GM19025 (cell line): ENCODE measurements around the gene WDR1.

Experiments
- ATAC-seq: cut with Tn5 transposase; IDR thresholded peaks from one replicate; pipeline ENCODE4 v1.9.1; 2021; ENCODE audit warnings: mild to moderate bottlenecking, low read depth, moderate library complexity; ENCODE audit not compliant: unreplicated experiment

WDR1 gene

DNA sequence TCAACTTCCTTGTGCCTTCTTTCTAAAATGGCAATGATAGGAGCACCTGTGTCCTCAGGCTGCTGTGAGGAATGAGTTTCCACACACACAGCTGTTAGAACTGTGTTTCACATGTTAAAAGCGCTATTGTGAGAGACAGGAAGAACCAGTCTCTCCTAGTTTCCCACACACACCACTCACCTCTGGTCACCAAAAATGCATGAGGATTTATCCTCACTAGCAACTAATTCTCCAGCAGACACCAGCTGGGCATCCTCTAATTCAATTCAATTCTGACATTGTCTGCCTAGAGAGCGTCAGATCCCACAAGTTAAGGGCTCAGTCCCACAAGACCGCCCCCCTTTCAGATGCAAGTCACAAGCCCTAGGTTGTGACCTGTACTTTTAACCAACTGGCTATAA is 66.3 kb downstream of the WDR1 start:
- no peak for ATAC-seq

DNA sequence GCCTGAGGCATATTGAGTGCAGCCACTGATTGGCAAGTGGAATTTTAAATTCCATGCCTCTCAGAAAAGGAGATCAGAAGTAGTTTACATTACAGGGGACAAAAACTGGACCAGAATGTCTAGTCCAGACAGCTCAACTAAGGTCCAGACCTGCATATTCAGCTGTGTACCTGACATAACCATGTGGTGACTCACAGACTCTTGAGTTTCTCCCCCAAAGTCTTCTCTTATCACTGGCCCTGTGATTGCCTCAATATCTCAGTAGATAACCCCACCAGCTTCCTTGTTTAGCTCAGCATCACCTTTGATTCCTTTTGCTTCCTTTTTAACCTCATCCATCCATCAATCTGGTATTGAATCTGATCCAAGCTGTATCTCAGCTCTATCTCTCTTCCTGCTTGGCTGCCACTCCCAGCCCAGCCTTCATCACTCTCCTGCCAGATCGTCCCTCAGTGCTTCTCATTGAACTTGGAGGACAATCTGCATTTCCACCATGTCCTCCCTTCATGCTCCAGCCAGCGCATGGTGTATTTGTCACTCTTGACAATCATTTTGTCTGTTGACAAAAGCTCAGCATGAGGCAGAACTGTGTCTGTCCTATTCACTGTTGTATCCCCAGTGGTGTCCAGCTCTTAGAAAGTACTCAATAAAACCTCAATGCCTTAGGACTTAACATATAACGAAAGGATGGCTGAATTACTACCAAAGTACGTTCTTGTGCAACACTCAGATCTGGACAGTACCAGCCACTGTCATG is 67.5 kb downstream of the WDR1 start:
- ATAC-seq: no peak

DNA sequence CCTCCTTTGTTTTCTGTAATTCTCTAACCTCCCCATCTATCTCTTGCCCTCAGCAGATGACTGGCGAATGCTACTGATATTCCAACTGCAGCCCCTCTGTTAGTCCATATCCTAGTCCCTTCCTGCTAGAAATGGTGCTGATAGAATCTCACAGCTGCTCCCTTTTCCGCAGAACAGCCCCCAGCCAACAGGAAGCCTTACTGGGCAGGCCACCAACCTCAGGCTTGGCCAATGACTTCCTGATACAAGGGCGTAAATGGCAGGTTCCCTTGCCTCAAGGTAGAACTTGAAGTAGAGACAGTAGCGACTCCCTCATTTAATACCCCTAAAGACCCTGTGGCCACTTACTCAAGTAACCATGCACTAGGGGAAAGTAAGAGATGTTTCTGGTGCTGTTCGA is 68.6 kb downstream of the WDR1 start:
- ATAC-seq: no peak

DNA sequence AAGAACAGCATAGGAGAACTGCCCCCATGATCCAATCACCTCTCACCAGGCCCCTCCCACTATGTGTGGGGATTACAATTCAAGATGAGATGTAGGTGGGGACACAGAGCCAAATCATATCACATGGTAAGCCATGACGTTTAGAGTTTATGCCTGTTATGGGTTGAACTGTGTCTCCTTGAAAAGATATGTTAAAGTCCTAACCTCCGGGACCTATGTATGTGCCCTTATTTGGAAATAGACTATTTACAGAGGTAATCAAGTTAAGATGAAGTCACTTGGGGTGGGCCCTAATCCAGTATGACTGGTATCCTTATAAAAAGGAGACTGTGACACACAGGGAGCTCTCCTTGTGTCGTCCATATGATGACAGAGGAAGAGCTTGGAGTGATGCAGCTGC is 70.1 kb downstream of the WDR1 start:
- no peak for ATAC-seq

DNA sequence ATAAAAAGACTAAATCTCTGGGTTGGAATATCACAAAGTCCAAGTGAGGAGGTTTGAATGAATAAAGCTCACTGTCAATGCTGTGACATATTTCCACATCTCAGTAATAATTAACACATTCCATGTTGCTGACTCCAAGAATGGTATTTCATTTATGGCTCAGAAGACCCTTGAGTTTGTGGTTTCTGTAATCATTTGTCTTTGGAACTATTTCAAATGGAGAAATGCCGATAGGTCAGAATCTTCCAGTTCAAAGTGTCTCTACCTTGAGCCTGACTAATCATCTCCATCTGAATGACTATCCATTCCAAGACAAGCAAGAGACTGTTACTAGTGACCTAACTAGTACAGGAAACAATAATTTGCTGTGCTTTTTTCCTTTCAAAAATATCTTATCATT is 71.1 kb downstream of the WDR1 start:
- no peak for ATAC-seq

DNA sequence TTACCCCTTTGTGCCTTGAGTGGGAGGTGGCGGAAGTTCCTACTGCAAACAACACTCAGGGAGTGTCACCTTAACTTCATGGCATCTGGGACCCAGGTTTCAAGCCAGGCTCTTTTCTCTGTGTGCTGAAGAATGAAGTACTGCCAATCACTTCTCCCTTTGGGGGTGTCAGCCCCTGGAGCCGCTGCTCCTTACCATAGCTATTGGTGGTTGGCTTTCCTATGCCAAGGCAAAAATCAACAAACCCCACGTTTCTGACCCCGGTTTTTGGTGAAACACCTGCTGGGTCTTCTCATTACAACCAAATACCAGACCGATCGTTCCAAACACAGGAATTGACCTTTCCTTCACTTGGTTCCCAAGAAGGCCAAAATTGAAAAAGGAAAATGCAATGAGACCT is 75.6 kb downstream of the WDR1 start:
- ATAC-seq: no peak

DNA sequence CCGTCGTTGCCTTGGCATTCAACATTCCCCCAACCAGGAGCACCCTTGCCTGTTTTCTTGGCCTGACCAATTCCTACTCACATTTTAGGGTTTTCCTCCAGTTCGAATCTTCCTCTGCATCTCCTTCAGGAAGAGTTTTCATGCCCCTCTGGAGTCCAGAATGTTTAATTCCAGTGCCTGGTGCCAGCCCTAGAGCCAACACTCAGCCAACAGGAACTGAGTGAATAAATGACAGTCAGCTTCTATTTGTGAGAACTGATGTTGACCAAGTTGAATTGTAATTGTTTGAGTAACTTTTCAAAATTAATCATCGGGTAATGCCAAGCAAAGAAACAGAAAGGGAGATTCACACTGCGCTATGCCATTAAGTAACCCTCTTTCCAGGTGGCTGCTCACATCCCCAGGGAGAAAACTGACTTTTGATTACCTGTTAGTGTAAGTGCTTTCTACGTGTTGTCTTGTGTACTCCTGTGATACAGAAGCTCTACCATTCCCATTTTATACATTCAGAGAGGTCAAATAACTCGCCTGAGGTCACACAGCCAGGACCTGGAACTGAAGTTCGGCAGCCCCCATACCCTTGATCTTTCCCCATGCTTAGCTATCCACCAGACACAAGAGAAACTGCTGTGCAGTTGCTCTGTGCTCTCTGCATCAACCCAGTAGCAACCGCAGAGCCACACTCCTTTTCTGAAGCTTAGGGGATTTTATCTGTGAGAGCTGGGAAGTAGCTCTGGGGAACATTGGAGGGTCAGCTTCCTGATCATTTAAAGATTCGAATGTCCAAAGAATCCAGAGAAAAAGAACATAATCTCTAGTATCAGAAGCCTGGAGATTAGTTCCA is 76.3 kb downstream of the WDR1 start:
- no peak for ATAC-seq

DNA sequence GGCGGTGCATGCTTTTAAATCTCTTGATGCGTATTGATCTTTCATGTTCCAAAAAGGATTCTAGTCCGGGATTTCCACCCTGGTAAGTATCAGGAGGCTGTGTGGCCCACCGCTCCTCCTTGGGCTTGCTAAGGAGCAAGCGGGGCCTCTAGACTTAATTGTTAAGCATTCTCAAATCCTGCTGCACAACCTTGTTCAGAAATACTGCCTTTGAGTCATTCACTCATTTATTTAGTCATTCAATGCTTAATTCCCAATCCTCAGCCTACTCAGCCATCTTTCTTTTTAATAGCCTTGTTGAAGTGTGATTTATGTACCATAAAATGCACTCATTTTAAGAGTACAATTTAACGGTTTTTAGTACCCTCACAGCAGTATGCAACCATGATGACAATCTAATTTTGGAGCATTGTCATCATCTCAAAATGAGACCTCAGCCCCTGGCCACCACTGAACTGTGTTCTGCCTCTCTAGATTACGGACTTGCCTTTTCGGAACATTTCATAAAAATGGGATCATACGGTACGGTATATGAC is 79.7 kb downstream of the WDR1 start:
- no peak for ATAC-seq

DNA sequence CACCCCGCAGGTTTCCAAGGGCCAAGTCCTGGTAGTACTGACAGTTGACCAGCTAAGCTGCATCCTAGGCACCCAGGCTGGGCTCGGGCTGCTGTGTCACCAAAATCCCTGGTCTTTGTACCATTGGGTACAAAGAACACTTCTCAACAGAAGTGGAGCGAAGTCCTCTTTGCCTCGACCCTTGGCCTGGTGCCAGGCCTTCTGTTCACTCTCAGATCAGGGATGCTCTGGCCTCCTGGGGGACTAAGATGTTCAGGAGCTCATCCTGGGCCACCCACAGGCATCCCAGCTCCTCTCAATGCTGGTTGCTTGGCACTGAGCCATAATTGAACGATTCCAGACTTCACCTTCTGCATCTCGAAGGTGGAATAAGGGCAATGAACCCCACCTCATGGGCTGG is 81.5 kb downstream of the WDR1 start:
- no peak for ATAC-seq

DNA sequence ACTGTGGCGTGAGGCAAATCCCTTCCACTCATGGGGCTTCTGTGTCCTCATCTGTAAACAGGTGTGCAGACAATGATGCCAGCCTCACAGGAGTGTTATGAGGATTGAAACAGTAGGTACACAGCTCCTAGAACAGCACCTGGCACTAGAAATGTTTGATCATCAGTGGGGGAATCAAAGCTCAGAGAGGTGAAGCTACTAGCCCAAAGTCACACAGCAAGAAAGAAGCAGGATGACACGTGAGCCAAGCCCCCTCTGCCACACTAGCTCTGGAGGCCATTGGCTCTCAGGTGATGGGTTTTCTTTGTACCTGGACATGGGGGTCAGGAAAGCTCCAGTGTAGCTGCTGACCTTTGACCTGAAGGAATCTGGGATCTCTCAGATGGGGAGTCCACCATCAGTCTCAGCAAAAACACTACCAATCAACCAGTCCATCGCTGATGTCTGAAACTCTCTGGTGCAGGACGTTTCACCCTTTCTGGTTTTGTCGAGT is 81.9 kb downstream of the WDR1 start:
- ATAC-seq: no peak

DNA sequence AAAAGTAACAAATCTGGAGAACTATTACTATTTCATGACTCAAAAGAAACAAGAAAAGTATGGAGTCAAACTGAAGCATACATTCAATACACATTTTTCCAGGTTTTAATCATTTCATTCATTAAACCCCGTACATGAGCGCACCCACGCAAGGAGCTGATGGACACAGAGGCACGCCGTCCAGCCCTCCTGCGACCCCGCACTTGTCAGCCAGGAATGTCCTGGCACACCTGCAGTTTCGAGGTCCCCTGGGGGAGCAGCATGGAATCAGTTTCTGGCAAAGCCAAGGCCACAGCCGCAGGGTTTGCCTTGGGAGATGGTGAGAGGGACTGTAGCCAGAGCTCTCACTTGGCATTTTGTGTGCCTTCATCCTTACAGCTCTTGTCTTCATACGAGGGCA is 82.5 kb downstream of the WDR1 start:
- ATAC-seq: no peak

DNA sequence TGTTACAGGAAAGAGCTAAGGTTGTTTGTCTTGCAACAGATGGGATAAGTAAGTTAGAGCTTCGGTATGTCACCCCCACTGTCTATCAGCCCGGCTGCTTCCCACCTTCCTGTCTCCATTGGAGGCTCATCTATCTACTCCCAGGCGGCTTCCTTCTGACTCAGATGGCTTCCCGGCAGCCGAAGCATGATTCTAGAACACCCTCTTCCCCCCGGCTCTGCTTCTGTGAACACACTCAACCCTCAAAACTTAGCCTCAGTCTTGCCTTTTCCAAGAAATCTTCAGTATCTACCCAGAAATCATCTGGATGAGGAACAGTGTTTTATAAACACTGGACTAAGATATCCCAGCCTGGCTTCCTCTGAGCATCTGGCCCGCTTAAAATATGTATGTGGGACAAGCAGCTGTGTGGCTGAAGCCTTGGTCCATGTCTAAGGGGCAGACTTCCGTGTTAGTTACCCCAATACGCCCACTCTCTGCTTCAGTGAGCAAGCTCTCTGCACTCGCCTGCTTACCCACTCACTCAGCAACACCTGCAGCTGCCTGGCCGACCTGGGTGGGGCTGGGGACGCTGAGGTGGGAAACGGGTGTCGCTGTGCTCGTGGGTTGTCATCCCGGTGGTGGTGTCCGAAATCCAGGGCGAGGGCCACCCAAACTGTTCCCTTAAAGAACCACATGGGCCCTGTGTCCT is 83.3 kb downstream of the WDR1 start:
- ATAC-seq: no peak

DNA sequence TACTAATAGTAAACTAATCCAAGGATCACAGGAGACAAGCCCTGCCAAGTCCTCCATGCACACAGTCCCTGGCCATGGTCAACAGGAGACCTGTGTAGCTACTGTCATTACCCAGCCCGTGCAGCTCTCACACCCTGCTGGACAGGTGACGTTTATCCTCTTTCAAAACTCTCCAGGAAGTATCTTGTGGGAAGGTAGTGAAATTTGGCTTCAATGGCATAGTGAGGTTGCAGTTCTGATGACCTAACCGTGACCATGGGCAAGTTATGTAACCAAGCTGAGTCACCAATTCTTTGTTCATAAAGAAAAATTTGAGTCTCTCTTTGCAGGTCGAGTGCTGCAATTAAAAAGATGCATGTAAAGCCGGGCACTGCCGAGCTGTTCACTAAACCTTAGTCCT is 84.0 kb downstream of the WDR1 start:
- ATAC-seq: no peak

DNA sequence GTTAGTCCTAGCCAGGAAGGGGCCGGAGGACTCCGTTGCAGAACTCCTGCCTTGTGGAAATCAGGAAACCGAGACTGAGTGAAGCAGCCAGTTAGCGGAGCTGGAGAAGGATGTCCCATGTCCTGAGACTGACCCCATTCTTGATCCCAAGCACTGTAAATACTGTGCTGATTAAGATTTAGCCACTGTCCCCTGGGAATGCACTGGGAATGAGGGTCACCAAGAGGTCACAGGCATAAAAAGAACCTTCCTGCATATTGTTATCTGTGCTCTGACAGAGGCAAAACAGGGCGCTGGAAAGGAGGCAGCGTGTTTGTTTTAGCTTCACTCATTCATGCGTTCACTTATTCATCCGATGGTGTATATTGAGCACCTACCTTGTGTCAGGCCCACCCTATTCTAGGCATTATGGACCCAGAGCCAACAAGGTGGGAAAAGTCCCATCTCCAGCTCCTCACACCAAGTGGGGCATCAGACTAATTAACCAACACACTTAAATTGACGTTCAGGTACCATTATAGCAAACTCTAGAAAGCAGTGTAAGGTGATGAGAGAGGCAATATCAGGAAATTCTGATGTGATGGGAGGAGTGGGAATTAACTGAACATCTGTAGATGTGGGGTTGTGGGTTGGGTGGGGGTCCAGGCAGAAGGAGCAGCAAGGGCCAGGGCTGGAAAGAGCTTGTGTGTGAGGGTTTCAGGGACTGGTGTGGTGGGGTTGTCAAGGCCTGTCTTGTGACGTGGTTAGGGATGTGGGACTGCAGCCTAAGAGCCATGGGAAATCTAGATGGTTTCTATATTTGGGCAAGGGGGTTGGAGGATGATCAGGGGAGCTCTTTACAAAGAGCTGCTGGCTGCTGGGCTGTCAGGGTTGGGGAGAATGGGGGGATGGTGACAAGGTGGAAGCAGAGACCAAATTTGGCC is 84.7 kb downstream of the WDR1 start:
- ATAC-seq: no peak

DNA sequence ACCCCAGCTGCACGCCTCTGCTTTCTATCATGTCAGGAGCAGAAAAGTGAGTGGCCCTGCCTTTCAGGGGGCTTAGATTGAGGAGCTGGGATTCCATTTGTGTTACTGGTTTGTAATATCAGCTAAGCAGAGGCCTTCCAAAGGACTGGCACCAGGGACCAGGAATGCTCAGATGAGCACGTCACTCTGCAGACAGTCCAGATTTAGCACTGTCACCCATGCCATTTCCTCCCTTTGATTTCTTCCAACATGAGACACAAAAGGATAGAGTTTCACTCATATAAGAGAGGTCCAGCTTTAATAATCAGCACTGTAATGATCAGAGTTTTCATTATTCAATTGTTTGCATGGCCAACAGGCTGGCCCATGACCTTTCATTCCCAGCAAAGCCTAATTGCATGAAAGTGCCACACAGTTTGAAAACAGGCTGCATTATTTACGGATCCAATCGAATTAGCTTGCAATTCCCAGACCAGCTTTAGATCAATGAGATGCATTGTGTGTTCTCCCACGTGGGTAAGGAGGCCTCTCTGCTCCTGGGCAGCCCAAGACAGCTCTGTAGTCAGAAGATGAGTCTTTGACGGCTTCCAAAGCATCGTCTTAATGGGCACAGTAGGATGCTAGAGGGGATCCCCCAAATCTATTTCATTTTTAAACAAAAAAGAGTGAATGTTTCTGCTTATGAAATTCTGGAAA is 85.5 kb downstream of the WDR1 start:
- no peak for ATAC-seq

DNA sequence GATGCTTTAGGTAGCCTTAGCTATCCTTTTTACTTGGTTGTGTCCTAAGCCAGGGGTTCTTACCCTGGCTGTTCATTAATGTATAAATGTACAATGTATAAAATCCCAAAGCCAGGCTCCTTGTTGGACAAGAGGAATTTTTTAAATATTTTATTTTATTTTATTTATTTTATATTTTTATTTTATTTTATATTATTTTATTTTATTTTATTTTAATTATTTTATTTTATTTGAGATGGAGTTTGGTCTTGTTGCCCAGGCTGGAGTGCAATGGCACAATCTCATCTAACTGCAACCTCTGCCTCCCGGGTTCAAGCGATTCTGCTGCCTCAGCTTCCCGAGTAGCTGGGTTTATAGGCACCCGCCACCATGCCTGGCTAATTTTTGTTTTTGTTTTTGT is 87.2 kb downstream of the WDR1 start:
- no peak for ATAC-seq

DNA sequence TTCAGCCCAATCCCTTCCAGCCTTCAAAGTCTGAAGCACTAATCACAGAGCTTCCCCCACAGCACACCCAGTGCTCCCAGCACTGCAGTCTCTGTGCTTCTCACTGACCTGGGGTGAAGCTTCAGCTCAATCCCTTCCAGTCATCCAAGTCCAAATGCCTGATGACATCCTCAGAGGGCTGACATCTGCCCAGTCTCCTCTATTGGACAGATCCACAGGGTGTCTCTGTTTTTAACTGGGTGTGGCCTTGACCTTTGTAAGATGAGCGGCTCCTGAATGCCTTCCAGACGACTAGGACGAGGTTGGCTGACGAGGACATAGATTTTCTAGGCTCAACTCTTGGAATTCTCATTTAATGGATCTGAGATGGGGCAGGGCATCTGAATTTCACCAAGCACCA is 87.7 kb downstream of the WDR1 start:
- no peak for ATAC-seq

DNA sequence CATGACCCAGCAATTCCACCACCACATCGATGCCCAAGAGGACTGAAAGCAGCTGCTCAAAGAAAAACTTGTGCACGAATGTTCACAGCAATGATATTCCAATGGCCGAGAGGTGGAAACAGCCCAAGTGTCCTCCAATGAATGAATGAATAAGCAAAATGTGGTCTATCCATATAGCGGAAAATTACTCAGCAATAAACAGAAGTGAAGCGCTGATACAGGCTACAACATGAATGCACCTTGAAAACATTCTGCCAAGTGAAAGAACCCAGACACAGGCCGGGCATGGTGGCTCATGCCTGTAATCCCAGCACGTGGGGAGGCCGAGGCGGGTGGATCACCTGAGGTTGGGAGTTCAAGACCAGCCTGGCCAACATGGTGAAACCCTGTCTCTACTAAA is 90.1 kb downstream of the WDR1 start:
- ATAC-seq: no peak

DNA sequence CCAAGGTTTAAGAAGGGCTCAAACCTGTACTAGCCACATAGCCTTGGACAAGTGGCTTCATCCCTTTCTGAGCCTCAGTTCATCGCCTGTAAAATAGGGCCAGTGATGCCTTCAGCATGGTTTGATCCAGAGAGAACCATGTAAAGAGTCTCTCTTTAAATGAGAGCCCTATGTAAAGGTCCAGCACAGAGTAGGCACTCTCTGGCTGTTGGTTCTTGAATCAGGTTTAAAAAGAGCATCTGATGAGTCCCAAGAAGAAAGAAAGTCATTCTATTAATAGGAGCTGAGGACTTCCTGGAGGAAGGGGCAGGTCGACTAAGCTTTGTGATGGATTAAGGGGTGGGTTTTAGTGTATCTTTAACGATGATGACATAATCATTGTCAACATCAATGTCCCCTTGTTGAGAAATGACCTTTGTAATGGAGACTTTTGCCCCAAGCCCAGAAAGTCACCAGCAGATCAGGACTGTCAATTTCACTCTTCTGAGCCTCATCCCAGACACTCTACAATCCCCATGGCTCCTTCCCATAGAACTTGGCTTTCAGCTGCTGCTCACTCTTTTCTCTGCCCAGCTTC is 91.3 kb downstream of the WDR1 start:
- no peak for ATAC-seq
